GM18951 (cell line): ENCODE data around the gene FMO3.

ENCODE experiments used
- POLR2A ChIP-seq: IDR thresholded peaks from 4 replicates; pipeline ENCODE4 v1.6.1; 2011; ENCODE audit warnings: mild to moderate bottlenecking; ENCODE audit not compliant: insufficient read length, insufficient read depth; ENCODE audit errors: extremely low read depth
- in situ Hi-C: fragments of 300-500 bp; cut with MboI; formaldehyde crosslinking; loops from one replicate; pipeline ENCODE4 v1.12.0; 2022; ENCODE audit warnings: low sequenced_read_pairs, mixed read lengths, inconsistent platforms; ENCODE audit not compliant: unreplicated experiment

Gene FMO3

DNA sequence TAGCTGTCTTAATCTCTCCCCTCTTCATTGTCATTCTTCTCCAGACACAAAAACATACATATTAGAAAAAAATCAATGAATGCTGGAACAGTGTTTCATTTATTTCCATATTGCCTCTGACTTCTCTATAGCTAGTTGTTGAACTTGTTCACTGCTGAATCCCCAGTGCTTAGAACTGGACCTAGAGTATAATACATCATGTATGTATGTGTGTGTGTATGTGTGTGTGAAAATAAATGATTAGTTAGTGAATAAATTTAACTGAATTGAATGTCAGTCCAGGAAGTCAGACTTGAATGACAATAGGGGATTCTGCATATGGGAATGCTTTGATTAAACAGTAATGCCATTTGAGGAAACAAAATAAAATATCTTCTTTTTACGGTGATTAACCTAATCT lies 36.4 kb downstream of the FMO3 start:
- TF ChIP-seq POLR2A = no peak
- in situ Hi-C loops = no loop called here

DNA sequence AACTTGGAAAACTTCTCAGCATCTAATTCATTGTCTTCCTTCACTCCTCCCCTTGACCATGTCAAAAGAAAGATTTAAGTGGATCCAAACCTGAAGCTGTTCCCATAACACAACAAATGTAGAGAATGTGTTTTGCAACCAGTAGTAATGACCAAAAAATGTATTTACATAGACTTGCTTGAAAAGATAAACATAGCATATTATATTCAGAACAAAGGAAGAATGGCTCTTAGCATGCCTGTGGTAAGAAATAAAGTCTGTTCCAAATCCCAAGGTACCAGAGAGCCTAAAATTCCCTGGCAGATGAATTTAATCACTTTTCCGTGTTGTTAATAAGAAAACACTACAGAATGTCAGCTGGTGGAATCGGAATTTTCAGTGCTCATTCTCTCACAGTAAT lies 36.8 kb downstream of the FMO3 start:
- in situ Hi-C loops = no loop called here
- TF ChIP-seq POLR2A = no peak

DNA sequence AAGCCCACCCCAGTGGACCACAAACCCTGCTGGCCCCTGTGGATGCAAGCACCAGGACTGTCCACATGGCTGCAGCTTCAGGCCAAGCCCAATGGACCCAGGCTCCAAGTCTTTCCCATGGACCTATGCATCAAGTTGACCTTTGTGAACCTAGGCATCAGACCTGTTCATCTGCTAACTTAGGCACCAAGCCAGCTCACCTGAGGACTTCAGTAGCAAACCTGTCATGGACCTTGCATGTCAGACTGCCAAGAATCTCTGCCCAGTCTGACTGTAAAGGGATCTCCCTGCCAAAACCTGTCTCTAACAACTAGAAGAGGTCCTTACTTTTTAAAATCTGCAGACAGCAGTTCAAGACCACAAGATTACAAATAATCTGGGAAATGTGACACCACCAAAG lies 37.8 kb downstream of the FMO3 start:
- TF ChIP-seq POLR2A = no peak
- in situ Hi-C loops = no loop called here

DNA sequence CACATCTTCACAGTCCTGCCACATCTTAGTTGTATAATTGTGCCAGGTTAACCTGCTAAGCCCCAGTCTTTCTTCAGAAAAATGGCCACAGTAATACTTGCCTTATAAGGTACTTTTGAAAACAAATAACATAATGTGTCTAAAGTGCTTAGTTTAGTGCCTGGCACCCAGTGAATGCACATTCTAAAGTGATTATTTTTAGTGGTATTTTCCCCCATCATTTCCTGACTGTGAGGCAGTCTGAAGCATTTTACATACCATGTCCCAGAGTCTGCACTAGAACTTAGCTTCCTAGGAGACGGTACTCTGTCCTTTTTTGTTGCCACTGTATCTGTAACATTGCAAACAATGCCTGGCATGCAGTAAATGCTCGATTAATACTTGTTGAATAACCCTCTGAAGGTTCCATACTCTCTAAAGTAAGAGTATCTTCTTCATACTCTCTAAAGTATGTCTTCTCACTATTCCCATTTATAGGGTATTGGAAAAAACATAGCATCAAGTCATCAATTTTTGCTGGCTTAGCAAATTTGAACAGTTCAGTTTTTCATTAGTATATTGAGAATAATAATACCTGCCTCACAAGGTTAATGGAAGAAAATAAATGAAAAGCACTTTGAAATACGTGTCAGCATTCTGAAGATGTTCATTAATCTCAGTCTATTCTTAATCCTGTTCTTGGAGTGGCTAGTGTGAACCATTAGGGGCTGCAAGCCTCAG lies 43.7 kb downstream of the FMO3 start:
- no peak for TF ChIP-seq POLR2A
- in situ Hi-C loops = no loop called here

DNA sequence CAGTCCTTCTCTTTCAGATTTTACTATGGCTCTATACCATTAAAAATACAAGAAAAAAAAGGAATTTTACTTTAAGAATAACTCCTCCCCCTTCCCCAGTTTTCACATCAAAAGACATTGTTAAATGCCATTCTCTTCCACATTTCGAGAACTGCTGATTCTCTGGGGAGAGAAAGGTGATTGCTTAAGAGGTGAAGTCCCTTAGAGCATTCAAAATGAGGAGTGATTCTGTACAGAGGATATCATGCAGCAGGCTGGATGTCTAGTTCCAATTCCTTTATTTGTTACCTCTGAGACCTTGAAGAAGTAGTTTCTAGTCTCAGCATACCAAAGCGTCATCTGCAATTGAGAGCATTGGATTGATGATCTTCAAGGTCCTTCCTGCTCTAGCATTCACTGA lies 46.9 kb downstream of the FMO3 start:
- in situ Hi-C loops = no loop called here

DNA sequence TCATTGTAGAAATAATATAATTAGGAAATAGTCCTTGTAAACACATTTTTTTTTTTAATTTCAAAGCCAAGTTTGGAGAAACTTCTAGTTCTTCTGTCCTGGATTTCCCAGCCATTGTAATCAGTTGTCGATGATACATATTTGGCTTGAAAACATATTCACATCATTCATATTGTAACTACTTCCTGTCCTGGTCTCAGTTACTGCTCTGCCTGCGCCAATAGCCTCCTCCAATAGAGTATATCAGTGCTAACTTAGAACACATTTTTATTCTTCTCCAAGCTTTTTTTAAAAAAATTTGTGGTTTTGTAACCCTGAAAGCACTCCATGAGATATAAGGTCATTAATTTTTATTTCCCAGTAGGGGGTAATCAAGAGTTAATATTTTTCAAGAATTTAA lies 48.3 kb downstream of the FMO3 start:
- no peak for TF ChIP-seq POLR2A
- in situ Hi-C loops = no loop called here

More for the DNA sequence above, 46.9 kb downstream of the FMO3 start:
- no peak for TF ChIP-seq POLR2A

DNA sequence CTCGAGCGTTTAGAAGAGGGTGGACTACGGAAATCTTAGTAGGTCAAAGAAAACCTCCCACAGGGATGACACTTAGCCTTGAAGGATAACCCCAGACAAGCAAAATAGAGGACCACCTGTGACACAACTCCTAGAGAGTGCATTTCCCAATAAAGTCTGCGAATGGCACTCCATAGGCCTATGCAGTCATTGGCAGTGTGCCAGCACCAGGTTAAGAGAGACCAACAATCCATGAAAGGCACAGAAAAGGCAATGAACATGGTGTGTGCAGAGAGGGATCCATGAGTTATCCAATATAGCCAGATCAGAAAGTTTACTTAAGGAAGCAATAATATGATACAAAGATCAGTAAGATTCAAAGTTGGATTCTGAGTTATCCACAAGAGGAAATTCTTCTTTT lies 49.2 kb downstream of the FMO3 start:
- in situ Hi-C loops = no loop called here
- no peak for TF ChIP-seq POLR2A

DNA sequence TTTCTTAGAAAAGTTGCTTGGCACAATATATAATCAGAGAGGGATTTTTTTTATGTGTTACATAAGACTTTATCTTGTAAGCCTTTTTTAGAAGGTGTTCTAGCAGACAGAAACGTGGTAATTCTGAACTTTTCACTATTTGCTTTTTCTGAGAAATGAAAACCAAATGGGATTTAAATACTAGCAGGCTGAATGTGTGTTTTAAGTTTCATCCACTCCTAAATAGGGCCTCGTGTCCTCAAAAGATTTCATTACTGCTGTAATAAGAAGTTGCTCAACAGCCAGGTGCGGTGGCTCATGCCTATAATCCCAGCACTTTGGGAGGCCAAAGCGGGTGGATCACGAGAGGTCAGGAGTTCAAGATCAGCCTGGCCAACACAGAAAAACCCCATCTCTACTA lies 49.7 kb downstream of the FMO3 start:
- in situ Hi-C loops = no loop called here
- no peak for TF ChIP-seq POLR2A

DNA sequence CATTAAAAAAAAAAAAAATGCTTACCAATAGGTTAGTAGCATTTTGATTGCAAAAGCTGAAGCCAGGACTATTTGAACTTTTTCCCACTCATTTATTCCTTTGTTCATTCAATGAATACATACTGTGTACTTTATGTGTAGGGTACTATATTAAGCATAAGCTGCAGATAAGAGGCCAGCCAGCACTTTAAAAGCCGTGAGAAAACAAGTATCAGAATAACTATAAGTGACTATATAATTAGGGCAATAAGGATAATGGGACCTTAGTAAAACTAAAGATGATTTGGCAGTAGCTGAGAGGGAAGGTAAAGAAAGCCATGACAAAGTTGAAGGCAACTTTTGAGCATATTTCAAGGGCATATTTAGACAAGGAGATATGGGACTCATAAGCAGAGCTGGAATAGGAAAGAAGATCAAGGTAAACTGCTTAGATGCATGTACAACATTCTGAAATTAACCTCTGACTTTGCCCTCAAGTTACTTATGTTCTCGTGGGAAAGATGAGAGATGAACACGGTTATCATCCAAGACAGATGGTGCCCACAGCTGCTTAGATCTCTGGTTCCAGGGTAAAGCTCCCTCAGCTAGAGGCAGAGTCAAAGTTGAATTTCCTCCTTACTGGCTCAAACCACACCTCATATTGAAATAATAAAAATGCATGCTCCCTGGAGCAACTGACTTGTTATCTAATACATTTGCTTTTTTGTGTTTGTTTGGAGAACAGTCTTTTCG lies 50.4 kb downstream of the FMO3 start:
- no peak for TF ChIP-seq POLR2A
- in situ Hi-C loops = no loop called here

DNA sequence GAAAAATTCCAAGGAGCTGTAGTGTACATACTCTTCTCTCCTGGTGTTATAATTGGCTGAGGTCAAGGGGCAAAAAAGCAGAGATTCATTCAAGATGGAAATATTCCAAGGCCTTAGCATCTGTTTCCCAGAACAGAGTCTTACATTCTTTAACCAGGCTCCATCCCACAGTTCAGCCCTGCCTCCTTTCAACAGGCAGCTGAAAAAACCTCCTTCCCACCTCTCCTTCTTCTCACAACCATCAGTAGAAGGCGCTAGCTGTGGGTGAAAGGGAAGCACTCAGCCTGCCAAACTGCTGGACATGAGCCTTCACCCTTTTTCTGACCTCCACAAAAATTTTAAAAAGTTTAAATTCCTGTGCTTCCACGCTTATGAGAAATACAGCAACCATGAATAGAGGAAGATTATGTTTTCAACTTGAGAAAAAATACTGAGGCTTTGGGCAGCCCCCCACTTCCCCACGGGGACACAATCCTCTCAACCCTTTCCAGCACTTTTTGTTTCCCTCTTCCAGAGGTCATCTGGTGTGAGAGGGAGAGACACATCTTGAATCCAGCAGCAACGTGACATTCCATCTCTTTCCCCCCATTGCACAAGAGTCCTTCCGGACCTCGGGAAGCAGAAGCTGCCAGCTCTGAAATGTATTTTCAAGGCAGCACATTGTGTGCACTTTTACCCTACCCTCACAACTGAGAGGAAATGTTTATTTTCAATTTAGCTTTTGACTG lies 51.1 kb downstream of the FMO3 start:
- in situ Hi-C loops = no loop called here
- no peak for TF ChIP-seq POLR2A

DNA sequence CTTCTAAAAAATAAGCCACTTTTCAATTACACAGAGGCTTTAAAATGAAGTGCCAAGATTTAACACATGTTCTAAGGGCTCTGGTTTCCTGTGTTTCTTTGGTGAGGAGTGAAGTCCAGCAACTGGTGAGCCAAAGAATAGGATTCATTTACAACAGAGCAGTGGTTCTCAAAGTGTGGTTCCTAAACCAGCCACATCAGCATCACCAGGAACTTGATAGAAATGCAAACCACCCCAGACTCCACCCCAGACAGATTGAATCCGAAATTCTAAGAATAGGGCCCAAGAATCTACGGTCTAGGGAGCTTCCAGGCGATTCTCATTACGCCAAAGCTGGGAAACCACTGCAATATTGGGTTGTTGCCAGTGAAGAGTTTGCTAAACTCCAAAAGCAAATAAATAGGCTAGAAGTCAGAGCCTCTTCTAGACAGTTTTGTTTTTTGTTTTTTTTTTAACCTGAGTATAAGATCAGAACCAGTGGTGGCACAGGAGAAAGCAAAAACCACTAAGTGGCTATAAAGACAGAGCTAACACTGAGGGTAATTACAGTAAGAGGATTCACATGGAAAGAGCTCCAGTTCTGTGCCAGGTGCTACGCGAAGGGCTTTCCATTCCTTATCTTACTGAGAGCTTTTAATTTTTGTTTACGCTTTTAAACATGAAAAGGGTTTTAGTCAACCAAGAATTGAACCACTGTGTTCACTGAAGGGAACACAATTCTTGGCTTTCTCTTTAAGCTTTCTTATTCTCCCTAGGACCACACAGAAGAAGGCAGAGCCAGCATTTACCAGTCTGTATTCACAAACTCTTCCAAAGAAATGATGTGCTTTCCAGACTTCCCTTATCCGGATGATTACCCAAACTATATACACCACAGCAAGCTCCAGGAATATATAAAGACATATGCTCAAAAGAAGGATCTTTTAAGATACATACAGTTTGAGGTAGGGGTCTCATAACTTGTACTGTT lies 52.0 kb downstream of the FMO3 start:
- TF ChIP-seq POLR2A = no peak
- in situ Hi-C loops = no loop called here

DNA sequence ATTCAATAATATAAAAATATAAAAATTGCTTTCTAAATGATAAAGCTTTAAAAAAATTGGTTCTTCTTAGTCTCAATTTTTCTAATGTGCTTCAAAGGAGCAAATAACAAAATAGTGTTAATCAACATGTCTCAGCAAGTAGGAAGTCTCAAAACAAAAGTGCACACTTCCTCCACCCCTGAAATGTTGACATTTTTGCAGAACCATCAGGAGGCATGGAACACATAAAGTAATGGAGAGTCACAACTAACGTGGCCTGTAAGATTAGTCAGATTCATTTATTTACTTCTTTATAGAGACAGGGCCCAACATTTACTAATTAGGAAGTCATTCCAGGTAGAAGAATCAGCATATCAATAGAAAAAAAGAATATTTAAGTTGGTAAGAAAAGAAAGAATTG lies 59.5 kb downstream of the FMO3 start:
- TF ChIP-seq POLR2A = no peak
- in situ Hi-C loops = no loop called here

DNA sequence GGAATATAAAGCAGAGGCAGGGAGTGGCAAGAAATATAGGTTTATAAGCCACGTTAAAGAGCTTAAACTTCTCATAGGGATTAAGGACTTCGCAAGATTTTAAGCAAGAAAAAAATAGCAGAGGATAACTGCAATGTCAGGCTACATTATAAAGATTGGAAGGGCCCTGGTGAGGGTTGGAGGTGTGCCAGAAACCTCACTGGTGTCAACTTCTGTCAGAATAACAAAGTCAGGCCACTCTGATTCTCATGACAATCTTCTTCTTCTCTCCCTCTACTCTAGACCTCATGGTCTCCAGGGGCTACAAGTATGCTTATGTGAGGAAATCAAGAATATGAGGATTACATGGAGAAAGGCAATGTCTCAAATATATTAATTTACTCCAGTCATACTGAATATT lies 61.8 kb downstream of the FMO3 start:
- TF ChIP-seq POLR2A = no peak
- in situ Hi-C loops = no loop called here
